ENCODE data around the gene BRD4.

- TF ChIP-seq POLR2A (IDR thresholded peaks at IDR 0.05; ENCODE audit: low read depth, low read length): peak; percentile 39; the same call in 1 of the 2 replicates
- no peak for TF ChIP-seq MYC (IDR thresholded peaks at IDR 0.05; ENCODE audit: insufficient read depth, insufficient read length, insufficient replicate concordance, low read length, severe bottlenecking)
- no peak for TF ChIP-seq CBX5 (IDR thresholded peaks at IDR 0.05; ENCODE audit: low read depth)
- TF ChIP-seq CREB1 (IDR thresholded peaks at IDR 0.05; ENCODE audit: low read depth): no peak
Measured at GRCh38 chr19:15240515-15240914, 91.8 kb downstream of the BRD4 start.
